ENCODE results near the gene CHMP6.

GRCh38 chr17:81022344-81022676 is 30.7 kb downstream of the CHMP6 start:
- TF ChIP-seq CTCF (conservative IDR thresholded peaks at IDR 0.05) (no peak), ZFX (IDR thresholded peaks at IDR 0.05) (no peak)
